HepG2 (cell line): ENCODE data around the gene ABT1. TPM values are rescaled to one million over a fixed set of nuclear protein-coding genes. Genes with fewer than 3 reads are reported as not detected.

ENCODE experiments used
- AGO2 ChIP-seq: fragments of 200-400 bp; formaldehyde crosslinking; optimal IDR thresholded peaks from 2 replicates; pipeline ENCODE3; 2017; ENCODE audit warnings: mild to moderate bottlenecking, low read depth, low read length, moderate library complexity
- CCAR2 ChIP-seq: fragments of 200-400 bp; formaldehyde crosslinking; optimal IDR thresholded peaks from 2 replicates; pipeline ENCODE3; 2018; ENCODE audit warnings: low read depth, mild to moderate bottlenecking, low read length, moderate library complexity
- CREBL2 ChIP-seq: sonication (generic); formaldehyde crosslinking; IDR thresholded peaks from 2 replicates; pipeline ENCODE4 v1.8.1; 2023; ENCODE audit warnings: missing genetic modification reagents, mild to moderate bottlenecking, borderline replicate concordance
- HOXA7 ChIP-seq: sonication (generic); formaldehyde crosslinking; IDR thresholded peaks from 2 replicates; pipeline ENCODE4 v1.8.1; 2022; ENCODE audit warnings: mild to moderate bottlenecking, missing genetic modification reagents, moderate library complexity
- KLF13 ChIP-seq: sonication (generic); formaldehyde crosslinking; IDR thresholded peaks from 2 replicates; pipeline ENCODE4 v1.4.0; 2020; ENCODE audit warnings: mild to moderate bottlenecking, missing genetic modification reagents
- SCMH1 ChIP-seq: sonication (generic); formaldehyde crosslinking; IDR thresholded peaks from 2 replicates; pipeline ENCODE4 v1.9.0; 2021; ENCODE audit warnings: missing genetic modification reagents, mild to moderate bottlenecking, borderline replicate concordance
- SUZ12 ChIP-seq: fragments of 150-350 bp; IDR thresholded peaks from 2 replicates; pipeline ENCODE4 v1.6.1; 2014; ENCODE audit warnings: low read depth, low read length
- ZNF44 ChIP-seq: sonication (generic); formaldehyde crosslinking; IDR thresholded peaks from 2 replicates; pipeline ENCODE4 v1.5.1; 2020; ENCODE audit warnings: mild to moderate bottlenecking, missing genetic modification reagents
- ZSCAN12 ChIP-seq: sonication (generic); formaldehyde crosslinking; IDR thresholded peaks from 2 replicates; pipeline ENCODE4 v1.9.0; 2021; ENCODE audit warnings: mild to moderate bottlenecking, missing genetic modification reagents
- ZZZ3 ChIP-seq: sonication (generic); formaldehyde crosslinking; IDR thresholded peaks from 2 replicates; pipeline ENCODE4 v1.4.0; 2020; ENCODE audit warnings: missing genetic modification reagents, mild to moderate bottlenecking, borderline replicate concordance
- polyA plus RNA-seq, 8 experiments: library from polyadenylated mRNA; depleted of rRNA in 3 of 8; stranded (reverse) in 7 of 8; unstranded in 1 of 8; fragments of >200 nt; fragmentation: Illumina TruSeq in 4 of 8; extraction: Trizol in 4 of 8; gene quantifications; 2 replicates each; pipeline versions ENCODE4 v1.2.1 to v1.2.3, GENCODE V29; 2011 to 2016; ENCODE audit warnings: low read depth in 4 of 8, missing spikeins in 1 of 8, mixed read lengths in 1 of 8; ENCODE audit not compliant: insufficient read depth in 1 of 8
- total RNA-seq, 5 experiments: library from RNA; depleted of rRNA; stranded (reverse); fragments of >200 nt; fragmentation: Illumina TruSeq; extraction: Trizol; gene quantifications; 2 replicates each; pipeline ENCODE4 v1.2.3, GENCODE V29; 2016; ENCODE audit warnings: low read depth in 1 of 5
- TF ChIP-seq, protein P1 (sequence below): sonication (generic); formaldehyde crosslinking; IDR thresholded peaks from one replicate; pipeline ENCODE4 v1.5.1; 2020; ENCODE audit warnings: mild to moderate bottlenecking, missing genetic modification reagents; ENCODE audit errors: not compliant biosample characterization
- TF ChIP-seq, protein P2 (sequence below): sonication (generic); formaldehyde crosslinking; IDR thresholded peaks from 2 replicates; pipeline ENCODE4 v1.4.0; 2020; ENCODE audit warnings: mild to moderate bottlenecking, missing genetic modification reagents
- TF ChIP-seq, protein P3 (sequence below): IDR thresholded peaks from 2 replicates; pipeline ENCODE4 v1.6.1; 2018; ENCODE audit warnings: missing genetic modification reagents, mild to moderate bottlenecking, missing compliant biosample characterization
- TF ChIP-seq, protein P4 (sequence below): sonication (generic); formaldehyde crosslinking; IDR thresholded peaks from 2 replicates; pipeline ENCODE4 v1.4.0; 2020; ENCODE audit warnings: missing genetic modification reagents
- TF ChIP-seq, protein P5 (sequence below): sonication (generic); formaldehyde crosslinking; conservative IDR thresholded peaks from 2 replicates; pipeline ENCODE4 v1.4.0; 2020; ENCODE audit warnings: missing genetic modification reagents

Gene ABT1
- total and polyA plus RNA-seq, 2 of the 13 experiments (the other 11 are each of a cell fraction or from before 2014, with no cell fraction given): 38.4 TPM

DNA sequence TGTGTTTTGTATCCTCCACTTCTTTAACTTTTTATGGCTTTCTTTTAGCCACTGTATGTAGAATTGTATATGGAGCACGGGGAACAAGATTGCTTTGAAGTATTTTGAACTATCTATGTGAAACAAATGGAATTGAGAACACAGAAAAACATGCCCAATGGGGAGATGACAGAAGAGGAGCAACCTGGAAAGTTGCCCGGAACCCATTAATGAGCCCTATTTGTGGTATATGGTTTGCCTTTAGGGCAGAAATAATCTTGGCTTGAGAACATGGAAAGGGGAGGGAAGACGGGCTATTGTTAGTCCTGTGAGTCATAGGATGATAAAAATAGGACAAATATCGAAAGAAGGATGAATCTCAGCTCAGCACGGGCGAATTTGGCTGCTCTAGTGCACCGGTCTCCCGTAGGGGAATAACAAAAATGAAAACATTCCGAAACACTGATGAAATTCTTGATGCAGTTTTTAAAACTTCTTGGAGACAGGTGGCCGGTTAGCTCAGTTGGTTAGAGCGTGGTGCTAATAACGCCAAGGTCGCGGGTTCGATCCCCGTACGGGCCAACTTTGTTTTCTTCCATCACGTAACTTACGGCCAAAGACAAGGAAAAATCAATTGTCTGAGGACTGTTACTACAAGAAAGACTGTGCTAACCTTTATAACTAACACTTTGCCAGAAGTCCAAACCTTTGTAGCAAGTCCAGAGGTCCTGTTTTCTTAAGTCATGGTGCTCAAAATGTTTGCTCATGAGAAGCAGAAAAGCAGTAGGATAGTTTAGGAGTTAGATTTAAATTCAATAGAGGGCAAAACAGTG is 42.9 kb upstream of the ABT1 start (continued):
- TF ChIP-seq SCMH1 (CRISPR knock-in tag) (no peak), KLF13 (CRISPR knock-in tag) (no peak), ZZZ3 (CRISPR knock-in tag) (no peak), AGO2 (no peak), ZSCAN12 (CRISPR knock-in tag) (no peak), SUZ12 (no peak), ZNF44 (no peak), CCAR2 (no peak), CREBL2 (CRISPR knock-in tag) (no peak), HOXA7 (no peak)
- TF ChIP-seq, protein P1, sequence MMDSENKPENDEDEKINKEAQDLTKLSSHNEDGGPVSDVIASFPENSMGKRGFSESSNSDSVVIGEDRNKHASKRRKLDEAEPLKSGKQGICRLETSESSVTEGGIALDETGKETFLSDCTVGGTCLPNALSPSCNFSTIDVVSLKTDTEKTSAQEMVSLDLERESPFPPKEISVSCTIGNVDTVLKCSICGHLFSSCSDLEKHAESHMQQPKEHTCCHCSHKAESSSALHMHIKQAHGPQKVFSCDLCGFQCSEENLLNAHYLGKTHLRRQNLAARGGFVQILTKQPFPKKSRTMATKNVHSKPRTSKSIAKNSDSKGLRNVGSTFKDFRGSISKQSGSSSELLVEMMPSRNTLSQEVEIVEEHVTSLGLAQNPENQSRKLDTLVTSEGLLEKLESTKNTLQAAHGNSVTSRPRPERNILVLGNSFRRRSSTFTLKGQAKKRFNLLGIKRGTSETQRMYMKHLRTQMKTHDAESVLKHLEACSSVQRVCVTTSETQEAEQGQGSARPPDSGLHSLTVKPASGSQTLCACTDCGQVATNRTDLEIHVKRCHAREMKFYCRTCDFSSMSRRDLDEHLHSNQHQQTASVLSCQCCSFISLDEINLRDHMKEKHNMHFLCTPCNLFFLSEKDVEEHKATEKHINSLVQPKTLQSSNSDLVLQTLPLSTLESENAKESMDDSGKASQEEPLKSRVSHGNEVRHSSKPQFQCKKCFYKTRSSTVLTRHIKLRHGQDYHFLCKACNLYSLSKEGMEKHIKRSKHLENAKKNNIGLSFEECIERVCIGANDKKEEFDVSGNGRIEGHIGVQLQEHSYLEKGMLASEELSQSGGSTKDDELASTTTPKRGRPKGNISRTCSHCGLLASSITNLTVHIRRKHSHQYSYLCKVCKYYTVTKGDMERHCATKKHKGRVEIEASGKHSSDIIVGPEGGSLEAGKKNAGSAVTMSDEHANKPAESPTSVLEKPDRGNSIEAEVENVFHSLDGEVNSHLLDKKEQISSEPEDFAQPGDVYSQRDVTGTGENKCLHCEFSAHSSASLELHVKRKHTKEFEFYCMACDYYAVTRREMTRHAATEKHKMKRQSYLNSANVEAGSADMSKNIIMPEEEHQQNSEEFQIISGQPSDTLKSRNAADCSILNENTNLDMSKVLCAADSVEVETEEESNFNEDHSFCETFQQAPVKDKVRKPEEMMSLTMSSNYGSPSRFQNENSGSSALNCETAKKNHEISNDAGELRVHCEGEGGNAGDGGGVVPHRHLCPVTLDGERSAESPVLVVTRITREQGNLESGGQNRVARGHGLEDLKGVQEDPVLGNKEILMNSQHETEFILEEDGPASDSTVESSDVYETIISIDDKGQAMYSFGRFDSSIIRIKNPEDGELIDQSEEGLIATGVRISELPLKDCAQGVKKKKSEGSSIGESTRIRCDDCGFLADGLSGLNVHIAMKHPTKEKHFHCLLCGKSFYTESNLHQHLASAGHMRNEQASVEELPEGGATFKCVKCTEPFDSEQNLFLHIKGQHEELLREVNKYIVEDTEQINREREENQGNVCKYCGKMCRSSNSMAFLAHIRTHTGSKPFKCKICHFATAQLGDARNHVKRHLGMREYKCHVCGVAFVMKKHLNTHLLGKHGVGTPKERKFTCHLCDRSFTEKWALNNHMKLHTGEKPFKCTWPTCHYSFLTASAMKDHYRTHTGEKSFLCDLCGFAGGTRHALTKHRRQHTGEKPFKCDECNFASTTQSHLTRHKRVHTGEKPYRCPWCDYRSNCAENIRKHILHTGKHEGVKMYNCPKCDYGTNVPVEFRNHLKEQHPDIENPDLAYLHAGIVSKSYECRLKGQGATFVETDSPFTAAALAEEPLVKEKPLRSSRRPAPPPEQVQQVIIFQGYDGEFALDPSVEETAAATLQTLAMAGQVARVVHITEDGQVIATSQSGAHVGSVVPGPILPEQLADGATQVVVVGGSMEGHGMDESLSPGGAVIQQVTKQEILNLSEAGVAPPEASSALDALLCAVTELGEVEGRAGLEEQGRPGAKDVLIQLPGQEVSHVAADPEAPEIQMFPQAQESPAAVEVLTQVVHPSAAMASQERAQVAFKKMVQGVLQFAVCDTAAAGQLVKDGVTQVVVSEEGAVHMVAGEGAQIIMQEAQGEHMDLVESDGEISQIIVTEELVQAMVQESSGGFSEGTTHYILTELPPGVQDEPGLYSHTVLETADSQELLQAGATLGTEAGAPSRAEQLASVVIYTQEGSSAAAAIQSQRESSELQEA: no peak
- TF ChIP-seq, protein P2, sequence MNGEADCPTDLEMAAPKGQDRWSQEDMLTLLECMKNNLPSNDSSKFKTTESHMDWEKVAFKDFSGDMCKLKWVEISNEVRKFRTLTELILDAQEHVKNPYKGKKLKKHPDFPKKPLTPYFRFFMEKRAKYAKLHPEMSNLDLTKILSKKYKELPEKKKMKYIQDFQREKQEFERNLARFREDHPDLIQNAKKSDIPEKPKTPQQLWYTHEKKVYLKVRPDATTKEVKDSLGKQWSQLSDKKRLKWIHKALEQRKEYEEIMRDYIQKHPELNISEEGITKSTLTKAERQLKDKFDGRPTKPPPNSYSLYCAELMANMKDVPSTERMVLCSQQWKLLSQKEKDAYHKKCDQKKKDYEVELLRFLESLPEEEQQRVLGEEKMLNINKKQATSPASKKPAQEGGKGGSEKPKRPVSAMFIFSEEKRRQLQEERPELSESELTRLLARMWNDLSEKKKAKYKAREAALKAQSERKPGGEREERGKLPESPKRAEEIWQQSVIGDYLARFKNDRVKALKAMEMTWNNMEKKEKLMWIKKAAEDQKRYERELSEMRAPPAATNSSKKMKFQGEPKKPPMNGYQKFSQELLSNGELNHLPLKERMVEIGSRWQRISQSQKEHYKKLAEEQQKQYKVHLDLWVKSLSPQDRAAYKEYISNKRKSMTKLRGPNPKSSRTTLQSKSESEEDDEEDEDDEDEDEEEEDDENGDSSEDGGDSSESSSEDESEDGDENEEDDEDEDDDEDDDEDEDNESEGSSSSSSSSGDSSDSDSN (CRISPR knock-in tag): no peak; the same call in 1 of the 2 replicates
- TF ChIP-seq, protein P3, sequence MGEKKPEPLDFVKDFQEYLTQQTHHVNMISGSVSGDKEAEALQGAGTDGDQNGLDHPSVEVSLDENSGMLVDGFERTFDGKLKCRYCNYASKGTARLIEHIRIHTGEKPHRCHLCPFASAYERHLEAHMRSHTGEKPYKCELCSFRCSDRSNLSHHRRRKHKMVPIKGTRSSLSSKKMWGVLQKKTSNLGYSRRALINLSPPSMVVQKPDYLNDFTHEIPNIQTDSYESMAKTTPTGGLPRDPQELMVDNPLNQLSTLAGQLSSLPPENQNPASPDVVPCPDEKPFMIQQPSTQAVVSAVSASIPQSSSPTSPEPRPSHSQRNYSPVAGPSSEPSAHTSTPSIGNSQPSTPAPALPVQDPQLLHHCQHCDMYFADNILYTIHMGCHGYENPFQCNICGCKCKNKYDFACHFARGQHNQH (CRISPR knock-in tag): peak; percentile 64
- TF ChIP-seq, protein P4, sequence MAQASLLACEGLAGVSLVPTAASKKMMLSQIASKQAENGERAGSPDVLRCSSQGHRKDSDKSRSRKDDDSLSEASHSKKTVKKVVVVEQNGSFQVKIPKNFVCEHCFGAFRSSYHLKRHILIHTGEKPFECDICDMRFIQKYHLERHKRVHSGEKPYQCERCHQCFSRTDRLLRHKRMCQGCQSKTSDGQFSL (CRISPR knock-in tag): 0 out of 2 replicates have a peak, but pooled peaks have one; percentile 46
- TF ChIP-seq, protein P5, sequence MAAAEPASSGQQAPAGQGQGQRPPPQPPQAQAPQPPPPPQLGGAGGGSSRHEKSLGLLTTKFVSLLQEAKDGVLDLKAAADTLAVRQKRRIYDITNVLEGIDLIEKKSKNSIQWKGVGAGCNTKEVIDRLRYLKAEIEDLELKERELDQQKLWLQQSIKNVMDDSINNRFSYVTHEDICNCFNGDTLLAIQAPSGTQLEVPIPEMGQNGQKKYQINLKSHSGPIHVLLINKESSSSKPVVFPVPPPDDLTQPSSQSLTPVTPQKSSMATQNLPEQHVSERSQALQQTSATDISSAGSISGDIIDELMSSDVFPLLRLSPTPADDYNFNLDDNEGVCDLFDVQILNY (CRISPR knock-in tag): no peak
